Endothelial cell of umbilical vein (primary cell): ENCODE measurements around the gene HIRA. TPM values are rescaled to one million over a fixed set of nuclear protein-coding genes. Genes with fewer than 3 reads are reported as not detected.

Experiments used
- BruUV-seq: library from RNA; stranded (reverse); fragments of 400-500 nt; replicated peaks from 2 replicates; lab custom pipeline; 2021; lab: Mats Ljungman, UMichigan
- CTCF ChIA-PET: fragments of 300-600, 350-600 bp; sonication (Branson Sonifier 250); formaldehyde crosslinking; loops from one replicate; lab custom pipeline; 2021; ENCODE audit warnings: antibody characterized with exemption, inconsistent platforms; lab: Charles Lee
- POLR2A ChIA-PET: fragments of 300-600, 350-600 bp; sonication (Branson Sonifier 250); formaldehyde crosslinking; loops from one replicate; lab custom pipeline; 2021; ENCODE audit warnings: antibody characterized with exemption, inconsistent platforms; lab: Charles Lee
- DNase-seq: peaks from one replicate; pipeline ENCODE4 v3.0.0-alpha.2; 2011; ENCODE audit warnings: low read depth, low spot score
- FAIRE-seq: peaks from 2 replicates; lab custom pipeline; 2011; peaks lifted over from hg19 to GRCh38; lab: Jason Lieb, UNC
- H2AFZ ChIP-seq: 2 replicates; pipeline ENCODE4 v1.6.0; 2012; ENCODE audit warnings: low read depth, low read length, control low read depth, inconsistent platforms
- H3K27ac ChIP-seq: 2 replicates; pipeline ENCODE4 v1.5.1; 2011; ENCODE audit warnings: low read depth, mild to moderate bottlenecking, control low read depth, low read length, moderate library complexity; ENCODE audit not compliant: insufficient read depth
- H3K27me3 ChIP-seq, 2 experiments: 2 replicates each; pipeline versions ENCODE4 v1.6.0 to v1.6.1; 2011; ENCODE audit warnings: low read length in 2 of 2, mixed read lengths in 1 of 2; ENCODE audit not compliant: control insufficient read depth in 2 of 2, insufficient read depth in 2 of 2
- H3K36me3 ChIP-seq, 2 experiments: 2 replicates in 1 of 2; 3 replicates in 1 of 2; pipeline ENCODE4 v1.5.1; 2011; ENCODE audit warnings: low read length in 2 of 2, mild to moderate bottlenecking in 1 of 2, moderate library complexity in 1 of 2; ENCODE audit not compliant: control insufficient read depth in 2 of 2, insufficient read depth in 2 of 2; ENCODE audit errors: extremely low read depth in 1 of 2
- H3K4me1 ChIP-seq: 3 replicates; pipeline ENCODE4 v1.5.1; 2011; ENCODE audit warnings: mild to moderate bottlenecking, low read length; ENCODE audit not compliant: control insufficient read depth, insufficient read depth; ENCODE audit errors: extremely low read depth
- H3K4me2 ChIP-seq: 2 replicates; pipeline ENCODE4 v1.6.1; 2011; ENCODE audit warnings: low read length, control low read depth, mixed read lengths; ENCODE audit not compliant: insufficient read depth
- H3K4me3 ChIP-seq, 3 experiments: fragments of 200-600 bp in 1 of 3; sonication (generic), shearing (Covaris generic) in 1 of 3; replicated peaks in 1 of 3; 2 replicates each; pipeline ENCODE4 v1.5.1; 2011 to 2016; ENCODE audit warnings: control low read depth in 3 of 3, low read length in 3 of 3, mild to moderate bottlenecking in 2 of 3, inconsistent platforms in 1 of 3, low read depth in 1 of 3, moderate library complexity in 1 of 3; ENCODE audit not compliant: insufficient read depth in 1 of 3
- H3K79me2 ChIP-seq: 2 replicates; pipeline ENCODE4 v1.6.0; 2012; ENCODE audit warnings: low read length, inconsistent platforms; ENCODE audit not compliant: control insufficient read depth, insufficient read depth
- H3K9ac ChIP-seq: replicated peaks from 2 replicates; pipeline ENCODE3; 2011; ENCODE audit warnings: low read length, control low read depth; ENCODE audit not compliant: insufficient read depth; ENCODE audit errors: extremely low read depth
- H3K9me1 ChIP-seq: replicated peaks from 3 replicates; pipeline ENCODE4 v1.6.0; 2011; ENCODE audit warnings: mild to moderate bottlenecking, low read length; ENCODE audit not compliant: control insufficient read depth, insufficient read depth; ENCODE audit errors: extremely low read depth
- H3K9me3 ChIP-seq: replicated peaks from 2 replicates; pipeline ENCODE4 v1.5.1; 2012; ENCODE audit warnings: low read length, inconsistent platforms; ENCODE audit not compliant: control insufficient read depth, insufficient read depth
- H4K20me1 ChIP-seq: replicated peaks from 2 replicates; pipeline ENCODE3; 2011; ENCODE audit warnings: mild to moderate bottlenecking, low read length; ENCODE audit not compliant: control insufficient read depth, insufficient read depth; ENCODE audit errors: extremely low read depth
- CTCF ChIP-seq, 2 donors: IDR thresholded peaks; 1 replicate in 1 of 2; 2 replicates in 1 of 2; pipeline ENCODE4 v1.5.1; 2011; ENCODE audit warnings: low read length in 2 of 2, mild to moderate bottlenecking in 2 of 2, moderate library complexity in 2 of 2, control low read depth in 1 of 2, inconsistent platforms in 1 of 2, low read depth in 1 of 2; ENCODE audit not compliant: insufficient read depth in 1 of 2; ENCODE audit errors: extremely low read depth in 1 of 2
- EZH2 ChIP-seq: IDR thresholded peaks from 2 replicates; pipeline ENCODE4 v1.6.1; 2012; ENCODE audit warnings: borderline replicate concordance, low read depth, mild to moderate bottlenecking, moderate library complexity, low read length, inconsistent platforms; ENCODE audit not compliant: severe bottlenecking
- FOS ChIP-seq: IDR thresholded peaks from 2 replicates; pipeline ENCODE4 v1.6.1; 2011; ENCODE audit warnings: mild to moderate bottlenecking, low read length, moderate library complexity, borderline replicate concordance; ENCODE audit not compliant: insufficient read depth
- GATA2 ChIP-seq: IDR thresholded peaks from 2 replicates; pipeline ENCODE4 v1.7.0; 2011; ENCODE audit warnings: low read depth, mild to moderate bottlenecking, moderate library complexity, mixed read lengths, low read length; ENCODE audit not compliant: insufficient read length, insufficient read depth
- JUN ChIP-seq: IDR thresholded peaks from 2 replicates; pipeline ENCODE4 v1.6.1; 2011; ENCODE audit warnings: borderline replicate concordance, low read depth; ENCODE audit not compliant: insufficient read length, insufficient read depth
- MAX ChIP-seq: IDR thresholded peaks from 2 replicates; pipeline ENCODE4 v1.6.1; 2011; ENCODE audit not compliant: insufficient read depth, insufficient read length
- MYC ChIP-seq: IDR thresholded peaks from one replicate; pipeline ENCODE4 v1.6.1; 2011; ENCODE audit warnings: mild to moderate bottlenecking, low read depth, low read length
- POLR2A ChIP-seq: IDR thresholded peaks from 2 replicates; pipeline ENCODE4 v1.6.1; 2012; ENCODE audit warnings: low read depth, mild to moderate bottlenecking, control low read depth, low read length
- POLR2AphosphoS5 ChIP-seq: IDR thresholded peaks from 2 replicates; pipeline ENCODE4 v1.6.1; 2012; ENCODE audit warnings: low read depth, mild to moderate bottlenecking, control low read depth, low read length, moderate library complexity; ENCODE audit not compliant: insufficient read depth
- dilution Hi-C: fragments of 300-500 bp; cut with MboI; formaldehyde crosslinking; loops from one replicate; pipeline ENCODE4 v1.15.0; 2019; ENCODE audit warnings: low sequenced_read_pairs; ENCODE audit not compliant: extremely low pct_ligation_motif_present
- intact Hi-C: fragments of 100-400 bp; cut with micrococcal nuclease; formaldehyde crosslinking; loops from one replicate; pipeline ENCODE4 v1.10.0; 2022
- polyA plus RNA-seq, 4 experiments: library from polyadenylated mRNA; depleted of rRNA in 3 of 4; stranded (reverse) in 3 of 4; unstranded in 1 of 4; fragments of >200 nt; gene quantifications; 2 replicates each; pipeline versions ENCODE4 v1.2.1 to v1.2.3, GENCODE V29; 2011 to 2012; ENCODE audit warnings: missing spikeins in 1 of 4
- total RNA-seq: library from RNA; stranded (reverse); gene quantifications from 2 replicates; pipeline ENCODE4 v1.2.3, GENCODE V29; 2021

The HIRA gene
- total and polyA plus RNA-seq, 2 donors (not counting 3 experiments of a cell fraction or from before 2014, with no cell fraction given) = 17.3 to 27.7 TPM

DNA sequence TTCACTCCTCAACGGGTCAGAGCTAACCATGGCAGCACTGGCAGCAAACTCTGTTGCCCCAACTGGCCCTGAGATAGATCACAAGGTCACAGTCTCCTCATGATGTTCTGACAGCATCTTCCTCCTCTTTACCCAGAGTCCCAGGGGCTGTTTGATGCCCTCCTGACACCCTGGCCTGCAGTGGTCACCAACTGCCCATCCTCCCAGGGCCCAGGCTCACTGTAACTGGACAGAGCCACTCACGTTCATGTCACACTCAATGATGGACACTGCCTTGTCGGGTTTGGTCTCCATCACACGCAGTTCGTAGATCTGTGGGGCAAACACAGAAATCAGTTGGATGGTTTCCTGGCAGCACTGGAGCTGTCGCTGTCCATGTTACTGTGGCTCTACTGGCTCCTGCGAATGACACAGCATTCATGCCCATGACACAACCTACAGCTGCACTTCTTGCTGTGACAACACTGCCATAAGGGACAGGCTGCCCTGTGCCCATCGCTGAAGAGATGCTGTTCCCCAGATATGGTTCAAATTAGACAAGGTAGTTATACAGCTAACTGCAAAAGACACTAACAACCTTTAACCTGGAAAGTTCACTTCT lies 26.4 kb upstream of the HIRA start:
- H3K4me2 ChIP-seq = no peak overlapping the region
- no peaks in the 10 kb centered on the region for H4K20me1 ChIP-seq
- no peak overlapping the region for H3K9ac ChIP-seq
- no TSS peak for BruUV-seq
- dilution Hi-C loops = no loop called here
- no peaks in the 10 kb centered on the region for H3K27me3 ChIP-seq
- H3K9me3 ChIP-seq = no peaks in the 10 kb centered on the region
- FAIRE-seq (no peak), DNase-seq (no peak)
- no peak overlapping the region for H3K4me3 ChIP-seq
- intact Hi-C loops = no loop called here
- H3K36me3 ChIP-seq = peaks cover 14 to 44% of the 10 kb centered on the region in 2 experiments
- no peak overlapping the region for H2AFZ ChIP-seq
- TF ChIP-seq MAX = no peak
- TF ChIP-seq JUN = no peak
- TF ChIP-seq POLR2AphosphoS5 = no peak
- no peak for TF ChIP-seq EZH2
- H3K79me2 ChIP-seq = no peaks in the 10 kb centered on the region
- POLR2A ChIA-PET = no interaction called here
- H3K27ac ChIP-seq = no peak overlapping the region
- CTCF ChIA-PET = interaction anchor here (1.0 to 1.8 kb wide), 2 partner anchors 17 to 172 kb away, joined by 4 to 6 read pairs; no protein-coding TSS in a partner anchor
- peaks cover 12% of the 10 kb centered on the region for H3K4me1 ChIP-seq
- H3K9me1 ChIP-seq = no peaks in the 10 kb centered on the region

- Histone ChIP-seq H3K9me3 (no peaks in the 10 kb centered on the region), H3K4me2 (no peak overlapping the region), H3K9me1 (no peaks in the 10 kb centered on the region), H3K4me3 (no peak overlapping the region), H3K9ac (no peak overlapping the region), H3K27ac (no peak overlapping the region), H3K4me1 (peaks cover 12% of the 10 kb centered on the region), H3K36me3 (peaks cover 16 to 49% of the 10 kb centered on the region in 2 experiments), H4K20me1 (no peaks in the 10 kb centered on the region), H3K79me2 (no peaks in the 10 kb centered on the region), H2AFZ (no peak overlapping the region), H3K27me3 (no peaks in the 10 kb centered on the region)
- dilution Hi-C loops = no loop called here
- FAIRE-seq = no peak
- DNase-seq = no peak
- ChIA-PET CTCF (interaction anchor here (1.8 kb wide), 1 partner anchor 173 kb away, joined by 9 read pairs; no protein-coding TSS in a partner anchor), POLR2A (no interaction called here)
- intact Hi-C loops = no loop called here
- TF ChIP-seq EZH2 (no peak), CTCF (IDR thresholded peaks at IDR 0.05; ENCODE audit: extremely low read depth in 1 of 2, insufficient read depth in 1 of 2, low read depth in 1 of 2, low read length in 2 of 2) (no peak), MYC (no peak), POLR2A (no peak), MAX (no peak), FOS (no peak), POLR2AphosphoS5 (no peak), GATA2 (no peak), JUN (no peak)
- BruUV-seq = no TSS peak
Measured at GRCh38 chr22:19456541-19456940, 25.0 kb upstream of the HIRA start.
